K562 (cell line): ENCODE measurements around the gene PLXNB3. TPM values are rescaled to one million over a fixed set of nuclear protein-coding genes. Genes with fewer than 3 reads are reported as not detected.

Experiments
- CBX1 ChIP-seq: sonication (generic); IDR thresholded peaks from 2 replicates; pipeline ENCODE4 v1.6.1; 2016; ENCODE audit warnings: antibody characterized with exemption, low read depth, mild to moderate bottlenecking
- FOXP1 ChIP-seq: sonication (generic); formaldehyde crosslinking; IDR thresholded peaks from 2 replicates; pipeline ENCODE4 v1.8.0; 2022; ENCODE audit warnings: mild to moderate bottlenecking, missing genetic modification reagents
- GABPB2 ChIP-seq: fragments of 250-450 bp; sonication (Bioruptor Pico); conservative IDR thresholded peaks from 2 replicates; pipeline ENCODE4 v1.5.1; 2021; ENCODE audit warnings: mild to moderate bottlenecking
- IRF2 ChIP-seq: sonication (generic); formaldehyde crosslinking; IDR thresholded peaks from 2 replicates; pipeline ENCODE4 v1.8.1; 2022; ENCODE audit warnings: mild to moderate bottlenecking, missing genetic modification reagents
- PBX2 ChIP-seq, 2 experiments: IDR thresholded peaks in 1 of 2; conservative IDR thresholded peaks in 1 of 2; 2 replicates each; pipeline ENCODE4 v1.6.1; 2016; ENCODE audit warnings: low read depth in 2 of 2, mild to moderate bottlenecking in 1 of 2, missing compliant biosample characterization in 1 of 2, missing genetic modification characterization in 1 of 2, moderate library complexity in 1 of 2
- RBM25 ChIP-seq: fragments of 200-400 bp; formaldehyde crosslinking; IDR thresholded peaks from 2 replicates; pipeline ENCODE4 v1.6.1; 2018; ENCODE audit warnings: low read length, low read depth, moderate library complexity; ENCODE audit not compliant: severe bottlenecking
- SP1 ChIP-seq: sonication (generic); formaldehyde crosslinking; IDR thresholded peaks from 2 replicates; pipeline ENCODE4 v1.8.1; 2022; ENCODE audit warnings: mild to moderate bottlenecking, missing genetic modification reagents
- ZNF507 ChIP-seq: conservative IDR thresholded peaks from 2 replicates; pipeline ENCODE4 v1.6.1; 2017; ENCODE audit warnings: missing genetic modification characterization, missing compliant biosample characterization
- ZNF639 ChIP-seq, 2 experiments: fragments of 200-800 bp in 1 of 2; sonication (Bioruptor generic) in 1 of 2; sonication (generic) in 1 of 2; formaldehyde crosslinking in 1 of 2; IDR thresholded peaks in 1 of 2; conservative IDR thresholded peaks in 1 of 2; 2 replicates each; pipeline versions ENCODE4 v1.5.0 to v1.6.1; 2016 to 2020; ENCODE audit warnings: missing compliant biosample characterization in 1 of 2, missing genetic modification characterization in 1 of 2, missing genetic modification reagents in 1 of 2
- polyA plus RNA-seq, 8 experiments: library from polyadenylated mRNA; depleted of rRNA in 4 of 8; stranded (reverse) in 5 of 8; unstranded in 3 of 8; fragments of >200 nt; fragmentation: Nextera tagmentation in 2 of 8; fragmentation: Illumina TruSeq in 1 of 8; extraction: Ambion mirVana in 2 of 8; extraction: Trizol in 1 of 8; gene quantifications; 2 replicates each; pipeline versions ENCODE4 v1.2.1 to v1.2.3, GENCODE V29; 2011 to 2014; ENCODE audit warnings: inconsistent platforms in 1 of 8, missing spikeins in 1 of 8
- total RNA-seq, 7 experiments: library from RNA; depleted of rRNA in 6 of 7; stranded (reverse); fragments of >200 nt in 6 of 7; fragmentation: Illumina TruSeq in 2 of 7; extraction: Trizol in 2 of 7; gene quantifications; 2 replicates each; pipeline versions ENCODE4 v1.2.1 to v1.2.3, GENCODE V29; 2011 to 2021; ENCODE audit warnings: low replicate concordance in 1 of 7

PLXNB3 gene
- total and polyA plus RNA-seq, 9 of the 15 experiments (the other 6 are each of a cell fraction or from before 2014, with no cell fraction given): 0.22 to 2.0 (median 1.4) TPM; not detected in 2

GRCh38 chrX:153794018-153794896, 30.2 kb downstream of the PLXNB3 start, which contains the start of the genes IDH3G and SSR4 (continued):
- TF ChIP-seq PBX2 (CRISPR knock-in tag; IDR thresholded peaks at IDR 0.05; ENCODE audit: low read depth) (peak; percentile 64), PBX2 (tag; conservative IDR thresholded peaks at IDR 0.05; ENCODE audit: low read depth) (peak; percentile 91), ZNF639 (CRISPR knock-in tag; conservative IDR thresholded peaks at IDR 0.05 in 1 of 2, IDR thresholded peaks at IDR 0.05 in 1 of 2) (peak in 1 of 2 experiments; percentile 91; a peak in 2 of 4 replicates), SP1 (CRISPR knock-in tag) (peak; percentile 90), FOXP1 (CRISPR knock-in tag) (0 out of 2 replicates have a peak, but pooled peaks have one; percentile 10), IRF2 (CRISPR knock-in tag) (no peak), CBX1 (no peak), GABPB2 (CRISPR knock-in tag) (no peak), RBM25 (peak; percentile 94), ZNF507 (no peak)
